ENCODE data around the gene CASD1.

The CASD1 gene

GRCh38 chr7:94511718-94512117 is 2.1 kb downstream of the CASD1 start:
- Histone ChIP-seq H3K27me3 (ENCODE audit: insufficient read depth, poor library complexity, severe bottlenecking) (no peaks in the 10 kb centered on the region), H3K9me3 (ENCODE audit: severe bottlenecking) (no peaks in the 10 kb centered on the region), H3K4me1 (ENCODE audit: insufficient read depth, poor library complexity, severe bottlenecking) (peaks cover 10% of the 10 kb centered on the region), H3K4me3 (ENCODE audit: severe bottlenecking) (no peak overlapping the region), H3K36me3 (ENCODE audit: low read depth) (peaks cover 3% of the 10 kb centered on the region; the same call in 1 of the 2 replicates), H3K27ac (ENCODE audit: poor library complexity, severe bottlenecking) (no peak overlapping the region)
- DNase-seq (ENCODE audit: low spot score) = no peak
- peak; percentile 43 for ATAC-seq (ENCODE audit: low read depth)
- no peak for TF ChIP-seq CTCF (IDR thresholded peaks at IDR 0.05; ENCODE audit: poor library complexity, severe bottlenecking)

GRCh38 chr7:94512735-94513564 is 3.3 kb downstream of the CASD1 start:
- DNase-seq (ENCODE audit: low spot score) = no peak
- peaks cover 10% of the 10 kb centered on the region for H3K4me1 ChIP-seq (ENCODE audit: insufficient read depth, poor library complexity, severe bottlenecking)

GRCh38 chr7:94513565-94513860 is 3.9 kb downstream of the CASD1 start:
- DNase-seq (ENCODE audit: low spot score) = no peak
- Histone ChIP-seq H3K36me3 (ENCODE audit: low read depth) (peaks cover 3% of the 10 kb centered on the region; the same call in 1 of the 2 replicates), H3K9me3 (ENCODE audit: severe bottlenecking) (no peaks in the 10 kb centered on the region), H3K4me3 (ENCODE audit: severe bottlenecking) (no peak overlapping the region), H3K27me3 (ENCODE audit: insufficient read depth, poor library complexity, severe bottlenecking) (no peaks in the 10 kb centered on the region), H3K4me1 (ENCODE audit: insufficient read depth, poor library complexity, severe bottlenecking) (peaks cover 10% of the 10 kb centered on the region), H3K27ac (ENCODE audit: poor library complexity, severe bottlenecking) (no peak overlapping the region)
- no peak for ATAC-seq (ENCODE audit: low read depth)
- TF ChIP-seq CTCF (IDR thresholded peaks at IDR 0.05; ENCODE audit: poor library complexity, severe bottlenecking) = no peak

More at GRCh38 chr7:94512735-94513564, 3.3 kb downstream of the CASD1 start:
- ATAC-seq (ENCODE audit: low read depth) = no peak
- H3K27me3 ChIP-seq (ENCODE audit: insufficient read depth, poor library complexity, severe bottlenecking) = no peaks in the 10 kb centered on the region
- no peaks in the 10 kb centered on the region for H3K9me3 ChIP-seq (ENCODE audit: severe bottlenecking)
- no peak for TF ChIP-seq CTCF (IDR thresholded peaks at IDR 0.05; ENCODE audit: poor library complexity, severe bottlenecking)
- no peak overlapping the region for H3K4me3 ChIP-seq (ENCODE audit: severe bottlenecking)
- no peak overlapping the region for H3K27ac ChIP-seq (ENCODE audit: poor library complexity, severe bottlenecking)
- H3K36me3 ChIP-seq (ENCODE audit: low read depth) = peaks cover 3% of the 10 kb centered on the region; the same call in 1 of the 2 replicates

- DNase-seq (ENCODE audit: low spot score) = no peak
- TF ChIP-seq CTCF (IDR thresholded peaks at IDR 0.05; ENCODE audit: poor library complexity, severe bottlenecking) = no peak
- Histone ChIP-seq H3K36me3 (ENCODE audit: low read depth) (peaks cover 3% of the 10 kb centered on the region; the same call in 1 of the 2 replicates), H3K27ac (ENCODE audit: poor library complexity, severe bottlenecking) (no peak overlapping the region), H3K27me3 (ENCODE audit: insufficient read depth, poor library complexity, severe bottlenecking) (no peaks in the 10 kb centered on the region), H3K4me1 (ENCODE audit: insufficient read depth, poor library complexity, severe bottlenecking) (peaks cover 7% of the 10 kb centered on the region), H3K9me3 (ENCODE audit: severe bottlenecking) (no peaks in the 10 kb centered on the region), H3K4me3 (ENCODE audit: severe bottlenecking) (no peak overlapping the region)
- no peak for ATAC-seq (ENCODE audit: low read depth)
Observed at GRCh38 chr7:94514140-94514889, 4.7 kb downstream of the CASD1 start.

Data from RWPE2 (cell line).